GM19463 (cell line): ENCODE results near the gene PRPSAP1.
A peak's percentile ranks its signal among the peaks of the same experiment; 100 is the strongest.
"Not testable (repeated sequence)": the region's sequence is repeated elsewhere in the genome, so short reads cannot be mapped to it uniquely, and the experiment has no call there.

Source experiments
- ATAC-seq: cut with Tn5 transposase; IDR thresholded peaks from one replicate; pipeline ENCODE4 v1.9.1; 2021; ENCODE audit warnings: mild to moderate bottlenecking, moderate library complexity; ENCODE audit not compliant: unreplicated experiment

Gene PRPSAP1

DNA sequence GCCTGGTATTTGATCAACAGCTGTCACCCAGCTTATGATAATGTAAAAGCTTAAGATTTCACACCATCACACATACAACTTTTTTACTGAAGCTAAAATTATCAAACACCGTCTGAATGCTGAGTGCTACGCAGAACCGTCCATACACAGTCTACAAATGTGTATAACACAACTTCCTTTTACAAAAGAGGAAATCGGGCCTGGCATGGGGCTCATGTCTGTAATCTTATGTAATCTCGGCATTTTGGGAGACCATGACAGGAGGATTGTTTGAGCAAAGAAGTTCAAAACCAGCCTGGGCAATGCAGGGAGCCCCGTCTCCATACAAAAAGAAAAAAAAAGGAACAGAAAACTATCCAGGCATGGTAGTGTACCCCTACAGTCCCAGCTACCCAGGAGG is 26.0 kb downstream of the PRPSAP1 start:
- no peak for ATAC-seq

DNA sequence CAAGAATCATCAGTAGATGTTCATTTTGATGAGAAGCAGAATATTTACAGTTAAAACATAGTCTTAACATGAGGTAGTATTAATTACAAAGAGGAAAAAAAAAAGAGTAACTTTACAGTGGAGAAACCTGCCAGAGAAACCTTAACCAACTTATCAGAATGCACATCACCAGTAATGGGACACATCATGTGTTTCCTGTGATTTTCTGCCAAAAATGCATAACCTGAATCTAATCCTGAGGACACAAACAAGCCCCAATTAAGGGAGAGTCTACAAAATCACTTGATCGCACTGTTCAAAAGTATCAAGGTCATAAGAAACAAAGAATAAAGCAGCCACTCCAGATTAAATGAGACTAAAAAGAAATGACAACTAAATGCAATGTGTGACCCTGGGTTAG is 27.4 kb downstream of the PRPSAP1 start:
- no peak for ATAC-seq

DNA sequence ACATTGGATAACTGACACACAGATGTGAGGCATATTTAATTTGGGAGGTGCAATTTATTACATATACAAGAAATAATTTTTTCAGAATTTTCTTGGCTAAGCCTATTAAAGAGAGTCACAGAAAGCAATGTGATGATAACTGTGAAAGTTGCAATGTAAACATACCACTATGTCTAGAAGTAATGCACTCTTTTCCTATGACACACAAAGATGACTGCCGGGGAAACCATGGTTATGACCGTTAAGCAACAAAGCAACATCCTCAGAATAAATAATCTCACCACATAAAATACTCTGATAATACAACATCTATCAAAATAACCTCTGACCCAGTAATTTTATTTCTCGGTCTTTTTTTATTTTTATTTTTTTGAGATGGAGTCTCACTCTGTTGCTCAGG is 35.1 kb downstream of the PRPSAP1 start:
- ATAC-seq = no peak

DNA sequence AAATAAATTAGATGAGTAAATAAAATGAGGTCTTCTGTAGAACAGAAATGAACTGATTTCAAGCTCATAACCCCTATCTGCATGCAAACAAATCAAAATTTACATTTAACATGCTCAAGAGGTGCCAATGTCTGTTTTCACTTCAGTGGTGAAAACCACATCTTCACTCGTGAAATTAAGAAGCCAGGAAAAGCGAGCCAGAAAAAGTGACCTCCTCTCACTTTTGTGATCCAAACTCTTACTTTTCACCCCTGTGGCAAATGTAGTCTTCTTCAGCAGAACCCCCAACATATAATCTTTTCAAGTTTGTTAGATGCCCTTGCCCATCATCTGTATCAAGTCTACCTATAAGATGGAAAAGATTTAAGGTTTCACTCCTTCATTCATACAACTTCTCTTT is 36.2 kb downstream of the PRPSAP1 start:
- no peak for ATAC-seq

DNA sequence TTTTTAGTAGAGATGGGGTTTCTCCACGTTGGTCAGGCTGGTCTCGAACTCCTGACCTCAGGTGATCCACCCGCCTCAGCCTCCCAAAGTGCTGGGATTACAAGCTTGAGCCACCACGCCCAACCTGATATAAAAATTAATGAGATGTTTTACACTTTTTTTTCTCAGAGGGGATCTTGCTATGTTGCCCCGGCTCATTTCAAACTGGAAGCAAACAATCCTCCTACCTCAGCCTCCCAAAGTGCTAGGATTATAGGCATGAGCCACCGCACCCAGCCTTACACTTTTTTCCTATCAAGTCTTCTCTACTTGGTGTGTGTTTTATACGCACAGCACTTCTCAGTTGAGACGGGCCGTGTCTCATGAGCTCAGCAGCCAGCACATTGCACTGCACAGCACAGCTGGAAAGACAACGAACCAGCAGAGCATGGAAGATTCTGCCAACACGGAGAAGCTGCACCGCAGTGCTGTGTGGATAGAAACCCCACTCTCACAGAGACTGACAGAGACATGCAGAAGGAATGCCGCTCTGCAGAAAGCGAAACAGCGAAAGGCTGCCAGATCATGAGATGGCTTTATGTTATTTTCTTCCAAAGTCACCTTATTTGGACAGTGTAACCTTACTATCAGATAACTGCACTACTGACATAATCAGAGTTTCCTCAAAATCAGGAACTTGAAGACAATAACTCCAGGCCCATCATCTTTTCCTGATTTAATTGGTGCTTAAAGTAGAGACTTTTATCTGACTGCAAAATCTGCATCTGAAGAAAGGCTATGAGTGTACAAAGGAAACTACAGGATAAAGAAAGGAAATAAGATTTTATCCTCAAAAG is 39.1 kb downstream of the PRPSAP1 start:
- ATAC-seq = no peak

DNA sequence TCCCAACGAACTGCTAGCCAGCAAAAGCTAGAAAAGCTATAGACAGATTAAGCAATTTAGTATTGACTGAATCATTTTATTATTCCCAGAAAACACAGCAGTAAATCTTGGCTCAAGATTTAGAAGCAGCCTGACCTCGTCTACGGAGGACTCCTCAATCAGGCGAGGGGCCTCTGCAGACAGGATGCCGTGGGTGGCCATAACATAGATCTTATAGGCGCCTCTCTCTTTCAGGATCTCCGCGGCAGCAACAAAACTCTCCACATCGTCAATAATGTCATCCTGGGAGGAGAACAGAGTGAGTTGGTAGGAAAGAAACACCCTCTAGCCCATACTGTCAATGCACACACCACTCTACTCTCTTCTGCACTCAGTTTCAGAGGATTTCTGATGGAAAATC is 41.0 kb downstream of the PRPSAP1 start:
- no peak for ATAC-seq

DNA sequence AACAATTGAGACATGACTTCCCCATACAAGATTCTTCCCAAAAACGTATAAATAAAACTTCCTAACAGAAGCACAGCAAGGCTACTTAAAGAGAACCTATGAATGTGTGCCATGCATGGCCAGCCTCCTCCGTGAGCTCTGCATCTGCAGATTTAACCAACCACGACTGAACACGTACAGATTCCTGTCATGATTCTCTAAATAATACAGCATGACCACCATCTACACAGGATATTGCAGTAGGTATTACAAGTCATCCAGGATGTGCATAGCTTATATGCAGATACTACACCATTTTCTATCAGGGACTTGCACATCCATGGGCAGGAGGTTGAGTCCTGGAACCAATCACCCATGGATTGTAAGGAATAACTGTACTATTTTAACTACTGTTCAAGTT is 44.3 kb downstream of the PRPSAP1 start:
- ATAC-seq = no peak

DNA sequence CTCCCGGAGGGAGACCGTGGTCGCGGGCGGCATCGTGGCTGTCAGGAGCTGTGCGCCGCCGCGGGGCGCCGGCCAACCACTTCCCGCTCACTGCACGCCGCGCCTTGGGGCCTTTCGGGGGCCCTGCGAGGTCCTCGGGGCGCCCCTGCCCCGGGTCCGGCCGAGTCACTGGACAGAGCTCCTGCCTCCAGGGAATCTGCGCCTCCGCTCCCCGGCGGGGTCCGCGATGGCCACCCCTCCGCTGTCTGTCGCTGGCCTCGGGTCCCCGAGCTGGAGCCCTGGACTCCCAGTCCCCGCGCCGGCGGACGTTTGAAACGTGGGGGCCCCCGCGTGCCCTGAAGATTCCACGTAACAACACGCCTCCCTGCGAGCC is 45.8 kb downstream of the PRPSAP1 start, which contains the start of gene QRICH2:
QRICH2 (minus strand) TSS at position 311 of the 373 bp plus-strand sequence; CDS start at position 33, 278 bp downstream.
- ATAC-seq = no peak

DNA sequence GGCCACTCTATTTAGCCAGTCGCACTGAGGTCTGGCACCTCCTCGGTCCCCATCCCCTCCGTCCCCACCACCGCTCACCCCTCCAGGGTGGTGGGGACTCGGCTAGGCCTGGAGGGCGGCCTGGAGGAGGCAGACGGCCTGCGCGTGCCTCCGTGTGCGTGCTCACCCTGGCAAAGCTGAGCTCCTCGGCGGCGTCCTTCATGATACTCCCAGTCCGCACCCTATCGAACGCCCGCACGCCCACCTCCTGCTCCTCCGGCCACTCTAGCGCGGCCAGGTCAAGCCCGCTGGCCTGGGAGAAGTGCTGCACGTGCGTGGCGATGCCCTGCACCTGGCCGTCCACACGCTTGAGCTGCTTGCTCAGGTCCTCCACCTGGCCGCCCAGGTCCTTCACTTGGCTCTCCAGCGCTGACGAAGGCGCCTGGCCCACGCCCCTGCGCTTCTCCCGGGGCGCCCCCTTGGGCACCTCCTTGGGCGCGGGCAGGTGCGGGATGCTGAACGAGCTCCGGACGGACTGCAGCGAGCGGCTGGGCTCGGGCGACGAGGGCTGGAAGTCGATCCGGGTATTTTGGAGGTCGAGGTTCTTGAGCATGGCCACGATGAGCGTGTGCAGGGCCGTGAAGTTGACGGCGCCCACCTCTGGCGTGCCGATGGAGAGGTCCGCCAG is 46.3 kb downstream of the PRPSAP1 start:
- ATAC-seq = no peak

DNA sequence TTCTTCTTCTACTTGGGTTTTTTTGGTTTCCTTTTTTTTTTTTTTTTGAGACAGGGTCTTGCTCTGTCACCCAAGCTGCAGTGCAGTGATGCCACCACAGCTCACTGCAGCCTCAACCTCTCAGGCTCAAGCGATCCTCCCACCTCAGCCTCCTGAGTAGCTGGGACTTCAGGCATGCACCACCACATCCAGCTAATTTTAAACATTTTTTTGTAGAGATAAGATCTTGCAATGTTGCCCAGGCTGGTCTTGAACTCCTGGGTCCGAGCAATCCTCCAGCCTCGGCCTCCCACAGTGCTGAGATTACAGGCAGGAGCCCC is 48.6 kb downstream of the PRPSAP1 start:
- not testable (repeated sequence) for ATAC-seq

DNA sequence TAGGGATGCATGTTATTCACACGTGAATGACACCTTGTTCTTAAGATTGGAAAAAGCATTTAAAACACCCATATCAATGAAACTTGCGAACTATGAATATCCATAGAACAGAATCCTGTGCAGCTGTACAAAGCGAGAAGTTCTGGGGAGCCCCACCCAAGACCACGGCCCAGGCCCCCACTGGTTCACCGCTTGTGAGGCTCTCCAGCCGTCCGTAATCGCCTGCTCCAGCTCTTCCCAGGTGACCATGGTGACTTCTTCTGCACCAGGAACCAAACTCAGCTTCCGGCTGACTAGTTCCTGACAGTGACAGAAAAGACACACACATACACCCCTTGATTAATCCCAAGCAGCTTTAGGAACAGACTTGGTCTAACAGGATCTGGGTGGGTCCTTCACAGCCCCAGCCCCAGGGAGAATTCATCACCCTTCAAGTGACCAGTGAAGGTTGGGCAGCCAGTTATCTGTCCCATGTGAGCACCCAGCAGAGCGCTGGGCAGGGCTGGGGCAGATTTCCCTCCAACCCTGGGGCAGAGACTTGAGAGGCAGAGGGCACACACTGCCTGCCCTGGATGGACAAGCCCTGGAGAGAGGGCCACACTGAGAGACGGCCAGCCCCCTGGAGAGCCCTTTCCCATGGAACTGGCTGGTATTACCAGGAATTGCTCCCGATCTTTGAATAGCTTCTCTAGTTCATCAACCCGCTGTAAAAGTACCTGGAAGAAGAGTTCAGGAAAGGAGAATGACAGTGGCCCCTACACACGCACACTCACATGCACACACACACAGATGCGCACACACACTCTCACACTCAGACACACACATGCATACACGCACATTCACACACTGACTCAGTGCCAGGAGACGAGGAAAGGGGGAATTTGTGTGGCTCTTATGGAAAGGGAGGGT is 49.2 kb downstream of the PRPSAP1 start:
- no peak for ATAC-seq

DNA sequence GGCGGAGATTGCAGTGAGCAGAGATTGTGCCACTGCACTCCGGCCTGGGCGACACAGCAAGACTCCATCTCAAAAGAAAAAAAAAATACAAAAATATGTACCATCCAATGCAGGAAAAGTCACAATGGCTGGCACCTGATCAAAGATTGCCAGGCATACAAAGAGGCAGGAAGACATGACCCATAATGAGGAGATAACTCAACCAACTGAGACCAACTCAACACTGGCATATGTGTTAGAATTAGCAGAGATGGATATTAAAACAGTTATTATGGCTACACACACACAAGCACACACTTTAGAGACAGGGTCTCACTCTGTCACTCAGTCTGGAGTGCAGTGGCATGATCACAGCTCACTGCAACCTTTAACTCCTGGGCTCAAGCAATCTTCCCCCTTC is 56.3 kb downstream of the PRPSAP1 start:
- ATAC-seq = no peak

DNA sequence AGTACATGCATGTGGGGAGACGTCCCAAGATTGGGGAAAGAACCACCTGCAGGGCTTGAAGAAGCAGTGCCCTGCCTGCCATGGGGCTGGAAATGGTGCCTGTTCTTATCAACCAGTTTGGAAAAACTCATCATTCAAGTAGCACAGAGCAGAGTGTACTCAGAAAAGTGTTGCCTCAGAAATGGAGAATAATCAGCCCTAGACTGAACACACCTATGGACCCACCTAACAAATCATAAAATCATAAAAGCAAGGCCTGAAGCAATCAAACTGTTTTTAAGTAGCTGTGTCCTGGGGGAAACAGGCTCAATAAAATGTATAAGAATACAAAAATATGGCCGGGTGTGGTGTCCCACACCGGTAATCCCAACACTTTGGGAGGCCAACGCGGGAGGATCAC is 56.8 kb downstream of the PRPSAP1 start:
- no peak for ATAC-seq

DNA sequence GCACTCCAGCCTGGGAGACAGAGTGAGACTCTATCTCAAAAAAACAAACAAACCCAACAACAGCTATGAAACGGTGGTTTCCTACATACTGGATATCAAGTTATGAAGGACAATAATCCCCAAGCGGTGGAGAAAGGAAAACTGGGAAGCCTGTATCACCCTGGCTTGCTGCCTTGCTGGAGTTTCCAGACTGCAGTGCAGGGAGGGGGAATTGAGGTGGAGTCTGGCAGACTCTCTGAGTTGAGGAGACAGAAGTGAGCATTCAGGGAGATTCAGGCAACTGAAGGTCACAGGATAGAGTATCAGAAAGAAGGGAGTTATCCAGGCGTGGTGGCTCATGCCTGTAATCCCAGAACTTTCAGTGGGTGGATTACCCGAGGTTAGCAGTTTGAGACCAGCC is 57.5 kb downstream of the PRPSAP1 start:
- no peak for ATAC-seq

DNA sequence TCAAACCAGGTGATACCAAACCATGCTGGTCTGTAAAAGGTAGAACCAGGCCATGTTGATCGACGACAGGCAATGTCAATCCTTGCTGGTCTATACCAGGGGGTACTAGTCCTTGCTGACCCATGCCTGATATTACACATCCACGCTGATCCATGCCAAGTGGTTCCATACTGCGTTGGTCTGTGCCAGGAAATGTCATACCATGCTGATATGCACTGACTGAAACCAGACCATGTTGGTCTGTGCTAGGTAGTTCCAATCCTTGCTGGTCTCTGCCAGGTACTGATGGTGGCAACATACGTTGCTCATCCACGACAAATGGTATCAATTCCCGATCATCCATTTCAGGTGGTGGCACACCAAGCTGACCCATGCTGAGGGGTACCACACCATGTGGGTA is 60.6 kb downstream of the PRPSAP1 start:
- no peak for ATAC-seq

DNA sequence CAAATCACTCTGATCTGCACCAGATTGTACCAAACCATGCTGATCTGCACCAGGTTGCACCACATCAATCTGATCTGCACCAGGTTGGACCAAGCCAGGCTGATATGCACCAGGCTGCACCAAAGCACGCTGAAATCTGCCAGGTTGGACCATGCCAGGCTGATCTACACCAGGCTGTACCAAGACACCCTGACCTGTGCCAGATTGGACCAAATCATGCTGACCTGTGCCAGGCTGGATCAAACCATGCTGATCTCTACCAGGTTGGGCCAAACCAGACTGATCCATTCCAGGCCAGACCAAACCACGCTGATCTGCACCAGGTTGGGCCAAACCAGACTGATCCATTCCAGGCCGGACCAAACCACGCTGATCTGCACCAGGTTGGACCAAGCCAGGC is 61.1 kb downstream of the PRPSAP1 start:
- no peak for ATAC-seq

DNA sequence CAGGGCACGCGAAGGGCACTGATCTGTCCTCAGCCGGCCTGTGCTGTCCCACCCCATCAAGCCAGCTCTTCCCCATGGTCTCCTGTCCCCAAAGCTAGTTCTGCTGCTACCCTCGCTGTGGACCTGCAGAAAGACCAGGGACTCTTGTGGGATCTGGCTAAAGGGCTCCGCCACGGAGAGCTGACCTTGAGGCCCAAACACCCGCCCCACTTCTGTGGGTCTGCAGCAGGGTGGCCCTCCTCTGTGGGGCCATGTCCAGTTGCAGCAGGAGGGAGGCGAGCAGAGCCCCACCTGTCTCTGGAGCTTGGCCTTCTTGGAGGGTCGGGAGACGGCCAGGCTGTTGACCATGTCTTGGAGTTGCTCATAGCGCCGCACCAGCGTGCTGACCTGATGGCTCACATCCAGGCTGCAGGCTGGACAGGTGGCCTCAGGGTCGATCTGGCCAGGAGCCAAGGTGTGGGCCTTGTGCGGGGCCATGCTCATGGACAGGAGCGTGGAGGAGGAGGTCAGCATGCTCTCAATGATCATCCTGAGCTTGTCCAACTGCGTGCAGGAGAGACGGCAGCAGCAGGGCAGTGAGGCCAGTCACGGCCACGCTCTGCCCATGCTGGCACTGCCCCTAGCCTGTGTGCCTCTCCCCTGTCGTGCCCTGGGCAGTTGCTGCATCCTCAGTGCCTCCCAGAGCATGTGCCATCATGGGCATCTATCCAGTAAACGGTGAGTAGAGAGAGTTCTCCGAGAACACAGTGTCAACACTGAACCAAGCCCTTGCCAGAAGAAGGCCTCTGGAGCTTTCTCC is 71.9 kb downstream of the PRPSAP1 start:
- ATAC-seq = no peak

DNA sequence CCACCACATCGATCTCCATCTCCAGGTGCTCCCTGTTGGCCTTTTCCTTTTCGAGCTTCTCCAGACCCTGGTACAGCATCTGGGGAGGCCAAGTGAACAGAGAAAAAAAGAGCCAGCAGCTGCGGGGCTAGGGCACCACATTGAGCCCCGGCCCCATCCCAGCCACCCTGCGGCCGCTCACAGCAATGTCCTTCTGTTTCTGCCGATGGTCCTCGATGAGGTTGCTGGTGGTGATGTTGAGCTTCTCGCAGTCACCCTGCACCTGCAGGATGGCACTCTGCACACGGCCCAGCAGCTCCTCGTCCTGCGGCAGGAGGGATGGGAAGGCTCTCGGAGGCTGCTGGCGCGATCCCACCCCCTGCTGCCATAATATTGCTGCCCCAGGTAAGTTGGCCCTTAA is 73.1 kb downstream of the PRPSAP1 start:
- no peak for ATAC-seq

DNA sequence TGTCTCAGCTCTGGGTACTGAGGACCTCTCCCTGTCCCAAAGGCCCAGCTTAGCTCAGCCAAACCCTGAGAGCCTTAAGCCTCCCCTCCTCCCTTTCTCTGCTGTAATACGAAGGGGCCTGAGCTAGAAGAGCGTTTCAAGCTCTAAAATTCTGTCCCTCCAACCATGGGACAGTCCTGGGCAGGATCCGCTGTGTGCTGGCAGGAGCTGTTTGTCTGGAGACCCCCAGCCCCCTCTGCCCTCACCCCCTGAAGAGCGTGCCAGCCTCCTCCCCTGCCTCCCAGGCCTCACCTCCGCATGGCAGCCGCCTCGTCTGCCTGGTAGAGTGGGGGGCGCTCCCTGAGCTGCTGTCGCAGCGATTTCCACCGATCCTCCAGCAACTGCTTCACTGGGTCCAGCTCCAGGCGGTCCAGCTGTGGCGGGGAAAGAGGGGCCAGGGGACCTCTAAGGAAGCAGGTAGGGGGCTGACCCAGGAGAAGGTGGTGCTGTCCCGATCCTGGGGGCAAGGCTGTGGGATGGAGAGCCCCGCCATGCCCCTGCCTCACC is 73.9 kb downstream of the PRPSAP1 start:
- no peak for ATAC-seq

DNA sequence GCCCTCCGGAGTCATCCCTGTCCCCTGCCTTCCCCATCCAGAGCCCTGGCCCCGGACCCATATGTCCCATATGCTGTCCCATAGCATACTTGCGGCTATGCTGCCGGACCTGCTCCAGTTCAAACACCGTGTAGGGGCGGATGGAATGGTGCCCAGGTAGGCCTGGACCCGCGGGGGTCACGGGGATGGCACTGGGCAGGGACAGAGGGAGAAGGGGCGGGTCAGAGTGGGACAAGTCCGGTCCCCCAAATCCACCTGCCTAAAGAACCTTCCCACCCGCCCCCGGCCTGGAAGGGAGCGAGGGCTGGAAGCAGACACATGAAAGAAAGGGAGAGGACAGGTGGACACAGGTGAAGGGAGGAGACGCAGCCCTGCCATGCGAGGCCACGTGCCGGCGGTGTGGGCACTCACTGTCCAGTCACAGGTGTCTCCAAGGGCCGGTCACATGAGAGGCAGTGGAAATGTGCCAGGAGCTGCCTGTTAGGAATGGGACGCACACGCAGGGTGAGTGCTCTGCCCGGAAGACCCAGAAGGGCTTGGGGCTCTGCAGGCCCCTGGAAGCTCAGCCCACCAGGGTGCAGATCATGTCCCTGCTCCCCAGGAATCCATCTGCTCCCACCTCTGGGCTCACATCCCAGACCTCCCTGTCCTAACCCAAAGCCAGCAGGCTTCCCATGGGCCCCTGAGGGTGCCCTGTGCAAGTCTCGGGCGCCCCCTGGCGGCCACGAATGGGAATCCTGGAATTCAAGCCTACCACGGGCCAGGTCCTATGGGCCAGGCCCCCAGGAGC is 74.6 kb downstream of the PRPSAP1 start:
- ATAC-seq = peak; percentile 62
